Stimulated activated naive CD8-positive, alpha-beta T cell treated with anti-CD3 and anti-CD28 coated beads, Interleukin-15, amount 100 ng/mL, for 72 hours (primary cell): ENCODE measurements around the gene IRAG1.

Experiments
- ATAC-seq: fragments of 150-1000 bp; cut with Tn5 transposase; 2 replicates; pipeline ENCODE4 v1.10.0; 2021; ENCODE audit warnings: mild to moderate bottlenecking, moderate library complexity
- DNase-seq, 2 donors: peaks; one replicate each; pipeline ENCODE4 v3.0.0; 2021 to 2022
- H3K27ac Mint-ChIP-seq, 2 donors: one replicate each; pipeline ENCODE4 v1.8.0; 2022; ENCODE audit warnings: mild to moderate bottlenecking in 2 of 2, mixed read lengths in 2 of 2, moderate library complexity in 2 of 2
- H3K27me3 Mint-ChIP-seq: one replicate; pipeline ENCODE4 v1.8.0; 2022; ENCODE audit warnings: mixed read lengths
- H3K4me1 Mint-ChIP-seq: one replicate; pipeline ENCODE4 v1.8.0; 2022; ENCODE audit warnings: mild to moderate bottlenecking, mixed read lengths
- H3K4me3 Mint-ChIP-seq, 2 donors: one replicate each; pipeline ENCODE4 v1.8.0; 2022; ENCODE audit warnings: mild to moderate bottlenecking in 2 of 2, mixed read lengths in 2 of 2, moderate library complexity in 1 of 2
- H3K9me3 Mint-ChIP-seq, 2 donors: one replicate each; pipeline ENCODE4 v1.8.0; 2022; ENCODE audit warnings: mixed read lengths in 2 of 2

Gene IRAG1

GRCh38 chr11:10663365-10663764, 30.2 kb downstream of the IRAG1 start:
- Mint-ChIP-seq H3K4me1 (peaks cover 15% of the 10 kb centered on the region), H3K9me3 (no peaks in the 10 kb centered on the region), H3K4me3 (no peak overlapping the region), H3K27ac (no peak overlapping the region), H3K27me3 (peaks cover 29% of the 10 kb centered on the region)
- no peak for ATAC-seq
- no peak for DNase-seq

GRCh38 chr11:10660323-10660722, 33.2 kb downstream of the IRAG1 start:
- Mint-ChIP-seq H3K4me1 (peaks cover 33% of the 10 kb centered on the region), H3K9me3 (no peaks in the 10 kb centered on the region), H3K27ac (no peak overlapping the region), H3K27me3 (peaks cover 15% of the 10 kb centered on the region), H3K4me3 (no peak overlapping the region)
- ATAC-seq, result no peak
- no peak for DNase-seq

GRCh38 chr11:10659339-10660216, 34.0 kb downstream of the IRAG1 start:
- ATAC-seq (no peak), DNase-seq (no peak)
- Mint-ChIP-seq H3K27ac (peak overlapping the region; percentile 39 to 44), H3K9me3 (no peaks in the 10 kb centered on the region), H3K4me1 (peaks cover 33% of the 10 kb centered on the region), H3K4me3 (no peak overlapping the region), H3K27me3 (peaks cover 14% of the 10 kb centered on the region)

GRCh38 chr11:10658621-10659338, 34.8 kb downstream of the IRAG1 start:
- ATAC-seq (peak; percentile 19), DNase-seq (no peak)
- Mint-ChIP-seq H3K27ac (no peak overlapping the region), H3K9me3 (no peaks in the 10 kb centered on the region), H3K4me1 (peaks cover 33% of the 10 kb centered on the region), H3K27me3 (peaks cover 14% of the 10 kb centered on the region), H3K4me3 (no peak overlapping the region)

DNA sequence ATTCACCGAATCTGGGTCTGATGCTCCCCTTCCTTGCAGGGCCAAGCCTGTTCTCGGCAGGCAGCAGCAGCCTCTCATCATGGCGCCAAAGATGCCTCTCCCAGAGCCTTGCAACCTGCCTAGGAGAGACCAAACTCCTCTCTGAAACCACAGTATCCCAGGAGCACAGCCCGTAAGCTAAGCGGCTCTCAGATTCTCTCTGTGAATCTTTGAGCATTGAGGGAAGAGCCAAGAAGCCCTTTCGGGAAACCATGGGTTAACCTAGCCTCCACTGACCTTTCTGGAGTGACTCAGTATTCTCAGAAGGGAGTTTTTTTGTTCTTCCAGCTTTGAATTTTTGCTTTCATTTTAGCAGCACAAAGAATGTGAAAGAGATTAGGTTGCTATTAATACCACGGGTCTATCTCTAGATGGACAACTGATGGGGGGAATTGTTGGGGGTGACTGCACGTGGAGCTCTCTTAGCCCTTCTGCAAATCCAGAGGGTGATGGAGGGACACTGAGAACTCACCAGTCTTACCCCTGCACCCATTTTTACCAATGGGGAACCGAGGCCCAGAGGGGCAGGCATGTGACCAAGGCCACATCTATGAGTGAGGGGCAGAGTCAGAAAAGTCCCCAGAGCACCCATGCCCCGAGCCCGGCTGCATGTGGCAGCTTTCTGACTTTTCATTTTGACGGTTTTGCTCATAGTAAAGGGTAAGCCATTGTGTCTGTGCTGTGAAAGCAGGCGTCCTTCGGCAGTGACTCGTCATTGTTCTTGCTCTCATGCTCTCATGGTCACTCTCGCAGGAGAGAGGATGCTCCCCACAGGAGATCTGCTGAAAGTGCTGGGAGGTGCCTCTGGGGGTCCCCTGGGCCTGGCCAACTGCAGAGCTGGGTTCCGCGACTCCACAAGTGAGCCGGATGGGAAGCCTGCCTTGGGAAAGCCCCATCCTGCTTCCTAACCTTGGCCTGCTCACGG, 36.0 kb downstream of the IRAG1 start:
- H3K27ac Mint-ChIP-seq, result peak overlapping the region; percentile 68 to 86
- peak; percentile 64 for ATAC-seq
- no peaks in the 10 kb centered on the region for H3K9me3 Mint-ChIP-seq
- H3K27me3 Mint-ChIP-seq, result peaks cover 18% of the 10 kb centered on the region
- H3K4me3 Mint-ChIP-seq, result peak overlapping the region in 1 of 2 donors; percentile 61
- no peak for DNase-seq
- H3K4me1 Mint-ChIP-seq, result peaks cover 33% of the 10 kb centered on the region

- DNase-seq (no peak), ATAC-seq (no peak)
- H3K9me3 Mint-ChIP-seq, result no peaks in the 10 kb centered on the region
- H3K4me1 Mint-ChIP-seq, result peaks cover 33% of the 10 kb centered on the region
- no peak overlapping the region for H3K4me3 Mint-ChIP-seq
- H3K27ac Mint-ChIP-seq, result no peak overlapping the region
- peaks cover 14% of the 10 kb centered on the region for H3K27me3 Mint-ChIP-seq
These were observed 37.5 kb downstream of the IRAG1 start for GRCh38 chr11:10655943-10656576.

DNA sequence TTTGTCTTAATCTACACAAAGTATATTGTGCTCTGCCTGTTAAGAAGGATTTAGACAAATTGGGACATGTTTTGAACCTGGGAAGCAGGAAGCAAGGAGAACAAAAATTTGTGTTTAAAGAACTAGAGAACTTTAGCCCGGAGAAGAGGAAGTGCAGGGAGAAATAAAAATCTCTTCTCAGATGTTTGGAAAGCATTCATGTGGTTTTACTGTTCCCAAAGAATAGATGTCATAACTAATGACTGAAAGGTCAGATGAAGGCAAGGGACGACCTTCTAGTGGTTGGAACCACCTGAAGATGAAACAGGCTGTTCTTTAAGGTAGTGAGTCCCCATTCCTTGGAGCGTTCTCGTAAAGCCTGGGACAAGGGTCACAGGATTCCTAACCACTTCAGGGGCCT, 38.3 kb downstream of the IRAG1 start:
- Mint-ChIP-seq H3K27ac (no peak overlapping the region), H3K4me3 (no peak overlapping the region), H3K4me1 (peaks cover 33% of the 10 kb centered on the region), H3K27me3 (peaks cover 7% of the 10 kb centered on the region), H3K9me3 (no peaks in the 10 kb centered on the region)
- ATAC-seq (no peak), DNase-seq (no peak)

- DNase-seq (no peak), ATAC-seq (no peak)
- H3K27me3 Mint-ChIP-seq, result peaks cover 7% of the 10 kb centered on the region
- no peak overlapping the region for H3K27ac Mint-ChIP-seq
- H3K9me3 Mint-ChIP-seq, result no peaks in the 10 kb centered on the region
- H3K4me3 Mint-ChIP-seq, result no peak overlapping the region
- peaks cover 31% of the 10 kb centered on the region for H3K4me1 Mint-ChIP-seq
These were observed 38.8 kb downstream of the IRAG1 start for GRCh38 chr11:10654811-10655150.

- Mint-ChIP-seq H3K4me3 (no peak overlapping the region), H3K27ac (peak overlapping the region in 1 of 2 donors; percentile 19), H3K27me3 (peaks cover 7% of the 10 kb centered on the region), H3K9me3 (no peaks in the 10 kb centered on the region), H3K4me1 (peaks cover 24% of the 10 kb centered on the region)
- peak; percentile 84 for ATAC-seq
- DNase-seq, result peak; percentile 33 to 41
These were observed 39.4 kb downstream of the IRAG1 start for GRCh38 chr11:10653946-10654810.

DNA sequence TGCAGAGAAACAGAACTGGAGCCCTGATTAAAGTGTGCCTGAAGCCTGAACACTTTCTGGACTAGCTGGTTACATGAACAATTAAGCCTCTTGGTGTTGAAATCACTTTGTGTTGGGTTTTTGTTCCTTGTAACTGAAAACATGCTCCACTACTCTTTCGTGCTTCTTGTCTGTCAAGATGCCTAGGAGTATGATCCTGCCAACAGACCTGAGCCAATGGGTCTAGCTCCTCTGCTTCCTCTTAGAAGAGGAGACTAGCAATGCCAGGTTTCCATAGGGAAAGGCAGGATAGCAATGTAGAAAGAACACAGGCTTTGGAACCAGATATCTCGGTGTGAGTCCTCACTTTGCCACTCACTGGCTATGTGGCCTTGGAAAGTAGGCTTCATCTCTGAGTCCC, 40.3 kb downstream of the IRAG1 start:
- Mint-ChIP-seq H3K27ac (no peak overlapping the region), H3K4me1 (peaks cover 18% of the 10 kb centered on the region), H3K27me3 (peaks cover 7% of the 10 kb centered on the region), H3K4me3 (no peak overlapping the region), H3K9me3 (no peaks in the 10 kb centered on the region)
- ATAC-seq (no peak), DNase-seq (no peak)

DNA sequence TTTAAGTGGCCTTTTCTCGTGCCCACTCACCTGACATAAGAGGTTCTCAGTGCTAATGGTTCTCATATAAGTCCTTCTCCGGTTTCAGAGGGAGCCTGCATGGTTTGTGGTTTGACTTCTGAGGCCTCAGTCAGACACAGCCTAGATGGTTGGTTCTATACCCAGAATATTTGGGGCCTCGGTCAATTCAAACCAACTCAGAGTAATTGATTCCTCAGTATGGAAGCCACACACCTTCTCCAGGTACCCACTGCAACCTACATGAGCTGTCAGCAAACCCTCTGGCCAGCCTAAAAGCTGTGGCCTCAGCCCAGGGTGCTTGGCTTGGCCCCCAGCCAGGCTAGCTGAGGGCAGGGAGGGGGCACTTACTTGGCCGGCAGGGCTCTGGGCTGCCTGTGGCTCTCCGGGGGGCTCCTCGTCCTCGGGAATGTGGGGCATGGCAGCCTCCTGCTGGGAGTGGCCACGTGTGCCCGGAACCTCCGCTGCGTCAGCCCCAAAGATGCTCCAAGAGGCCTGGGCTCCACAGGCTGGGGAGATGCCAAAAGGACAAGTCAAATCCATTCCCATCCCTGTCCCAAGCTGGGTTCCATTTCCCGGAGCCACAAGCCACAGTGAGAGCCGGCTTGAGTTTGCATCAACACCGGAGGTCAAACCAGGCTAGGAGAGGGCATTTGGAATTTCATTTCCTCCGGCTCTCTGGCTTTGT, 41.7 kb downstream of the IRAG1 start:
- Mint-ChIP-seq H3K27ac (peak overlapping the region in 1 of 2 donors; percentile 15), H3K27me3 (peaks cover 7% of the 10 kb centered on the region), H3K4me1 (peaks cover 12% of the 10 kb centered on the region), H3K4me3 (no peak overlapping the region), H3K9me3 (no peaks in the 10 kb centered on the region)
- DNase-seq (no peak), ATAC-seq (no peak)

DNA sequence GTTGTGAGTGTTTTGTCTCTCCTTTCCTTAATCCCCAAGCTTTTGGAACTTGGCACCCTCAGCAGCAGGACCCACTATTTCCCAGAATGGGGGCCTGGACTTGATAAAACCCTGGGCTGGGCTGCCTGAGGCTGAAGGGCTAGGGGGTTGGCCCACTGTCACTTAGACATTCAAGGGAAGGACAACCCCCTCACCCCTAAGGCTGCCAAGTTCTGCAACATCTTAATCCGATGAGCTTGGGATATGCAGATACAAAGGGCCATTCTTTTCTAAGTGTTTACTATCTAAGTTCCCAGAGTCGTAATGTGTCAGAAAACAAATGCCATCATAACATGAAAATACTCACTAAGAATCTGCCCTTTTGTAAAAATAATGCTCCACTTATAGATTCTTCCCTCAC, 42.9 kb downstream of the IRAG1 start:
- Mint-ChIP-seq H3K4me3 (no peak overlapping the region), H3K27me3 (peaks cover 7% of the 10 kb centered on the region), H3K9me3 (no peaks in the 10 kb centered on the region), H3K27ac (no peak overlapping the region), H3K4me1 (peaks cover 9% of the 10 kb centered on the region)
- ATAC-seq (no peak), DNase-seq (no peak)

DNA sequence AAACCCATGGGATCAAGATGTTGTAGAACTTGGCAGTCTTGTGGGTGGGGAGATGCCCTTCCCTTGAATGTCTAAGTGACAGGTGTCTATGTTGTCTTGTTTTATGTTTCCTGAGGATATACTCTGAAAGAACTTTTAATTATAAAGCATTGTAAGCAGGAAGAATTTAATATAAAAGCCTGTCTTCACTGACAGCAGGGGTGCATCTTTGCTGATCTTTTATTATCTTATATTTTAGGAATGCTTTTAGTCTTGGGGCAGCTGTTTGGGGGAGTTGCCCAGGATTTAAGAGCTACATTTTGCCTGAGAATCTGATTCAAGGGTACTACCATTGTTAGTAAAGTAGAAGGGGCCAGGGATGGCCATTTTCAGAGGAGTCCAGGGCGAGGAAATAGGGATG, 43.4 kb downstream of the IRAG1 start:
- H3K9me3 Mint-ChIP-seq, result no peaks in the 10 kb centered on the region
- DNase-seq (no peak), ATAC-seq (no peak)
- peaks cover 7% of the 10 kb centered on the region for H3K27me3 Mint-ChIP-seq
- peaks cover 9% of the 10 kb centered on the region for H3K4me1 Mint-ChIP-seq
- H3K4me3 Mint-ChIP-seq, result no peak overlapping the region
- H3K27ac Mint-ChIP-seq, result peak overlapping the region in 1 of 2 donors; percentile 87

- H3K9me3 Mint-ChIP-seq, result no peaks in the 10 kb centered on the region
- H3K27ac Mint-ChIP-seq, result no peak overlapping the region
- DNase-seq, result no peak
- peaks cover 7% of the 10 kb centered on the region for H3K27me3 Mint-ChIP-seq
- ATAC-seq, result no peak
- H3K4me1 Mint-ChIP-seq, result peaks cover 9% of the 10 kb centered on the region
- no peak overlapping the region for H3K4me3 Mint-ChIP-seq
These were observed 44.7 kb downstream of the IRAG1 start for GRCh38 chr11:10648871-10649270.
